MG63 (cell line): ENCODE measurements around the gene ADAD1. TPM values are rescaled to one million over a fixed set of nuclear protein-coding genes. Genes with fewer than 3 reads are reported as not detected.
"Not testable (repeated sequence)": the region's sequence is repeated elsewhere in the genome, so short reads cannot be mapped to it uniquely, and the experiment has no call there.

Source experiments
- DNase-seq: peaks from one replicate; pipeline ENCODE4 v3.0.0-alpha.2; 2020
- H3K27me3 ChIP-seq: fragments of 250-450 bp; sonication (Bioruptor Pico); 2 replicates; pipeline ENCODE4 v1.5.1; 2020; ENCODE audit warnings: mild to moderate bottlenecking, moderate library complexity
- H3K36me3 ChIP-seq: fragments of 250-450 bp; sonication (Bioruptor Pico); 2 replicates; pipeline ENCODE4 v1.5.1; 2020; ENCODE audit warnings: mild to moderate bottlenecking, moderate library complexity
- H3K4me3 ChIP-seq: fragments of 250-450 bp; sonication (Bioruptor Pico); 2 replicates; pipeline ENCODE4 v1.5.1; 2020; ENCODE audit warnings: mild to moderate bottlenecking, moderate library complexity
- H3K9me3 ChIP-seq: fragments of 250-450 bp; sonication (Bioruptor Pico); 2 replicates; pipeline ENCODE4 v1.5.1; 2020; ENCODE audit warnings: mild to moderate bottlenecking, moderate library complexity
- total RNA-seq: library from RNA; depleted of rRNA; stranded (reverse); fragments of >200 nt; shearing (Covaris generic); gene quantifications from 2 replicates; pipeline ENCODE4 v1.2.3, GENCODE V29; 2014; ENCODE audit warnings: low replicate concordance; rRNA removed

Gene ADAD1
- total RNA-seq = not detected in 2 replicates

- H3K4me3 ChIP-seq = no peak within 1 kb of the TSS
- no peaks in the 10 kb centered on the region for H3K9me3 ChIP-seq
- H3K27me3 ChIP-seq = peaks cover 2% of the 10 kb centered on the region; the same call in 1 of the 2 replicates
- H3K36me3 ChIP-seq = no peaks in the 10 kb centered on the region
- no peak for DNase-seq
Measured at GRCh38 chr4:122378711-122379110, at the start of gene ADAD1. Gene ADAD1, plus strand, starts transcription at chr4:122379011. Its CDS starts 1,059 bp downstream, at chr4:122380070.

- Histone ChIP-seq H3K27me3 (no peaks in the 10 kb centered on the region), H3K9me3 (no peaks in the 10 kb centered on the region), H3K4me3 (no peak overlapping the region), H3K36me3 (peaks cover 12% of the 10 kb centered on the region)
- no peak for DNase-seq
Measured at GRCh38 chr4:122329876-122330565, 48.8 kb upstream of the ADAD1 start.

GRCh38 chr4:122331195-122331594, 47.6 kb upstream of the ADAD1 start:
- H3K9me3 ChIP-seq = no peaks in the 10 kb centered on the region
- DNase-seq = no peak
- peaks cover 17% of the 10 kb centered on the region for H3K36me3 ChIP-seq
- no peak overlapping the region for H3K4me3 ChIP-seq
- no peaks in the 10 kb centered on the region for H3K27me3 ChIP-seq

DNA sequence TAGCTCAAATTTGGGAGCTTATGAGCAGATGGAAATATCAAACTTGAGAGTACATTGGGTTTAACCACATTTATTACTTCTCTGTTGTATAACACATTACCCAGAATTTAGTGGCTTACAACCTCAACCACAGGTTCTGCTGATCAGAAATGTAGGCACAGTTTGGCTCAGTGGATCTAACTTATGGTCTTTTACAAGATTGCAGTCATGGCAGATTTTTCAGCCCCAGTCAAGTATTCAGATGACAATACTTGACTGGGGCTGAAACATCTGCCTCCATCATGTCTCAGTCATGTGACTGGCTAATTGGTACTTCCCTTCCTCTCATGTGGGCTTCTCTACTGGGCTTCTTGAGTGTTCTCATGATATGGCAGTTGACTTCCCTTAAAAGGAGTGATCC, 44.0 kb upstream of the ADAD1 start:
- Histone ChIP-seq H3K4me3 (no peak overlapping the region), H3K36me3 (peaks cover 20% of the 10 kb centered on the region), H3K27me3 (no peaks in the 10 kb centered on the region), H3K9me3 (no peaks in the 10 kb centered on the region)
- no peak for DNase-seq

- H3K27me3 ChIP-seq = no peaks in the 10 kb centered on the region
- no peaks in the 10 kb centered on the region; the same call in 1 of the 2 replicates for H3K36me3 ChIP-seq
- no peak overlapping the region for H3K4me3 ChIP-seq
- no peaks in the 10 kb centered on the region for H3K9me3 ChIP-seq
- peak; percentile 41 for DNase-seq
Measured at GRCh38 chr4:122341886-122342285, 36.9 kb upstream of the ADAD1 start.

DNA sequence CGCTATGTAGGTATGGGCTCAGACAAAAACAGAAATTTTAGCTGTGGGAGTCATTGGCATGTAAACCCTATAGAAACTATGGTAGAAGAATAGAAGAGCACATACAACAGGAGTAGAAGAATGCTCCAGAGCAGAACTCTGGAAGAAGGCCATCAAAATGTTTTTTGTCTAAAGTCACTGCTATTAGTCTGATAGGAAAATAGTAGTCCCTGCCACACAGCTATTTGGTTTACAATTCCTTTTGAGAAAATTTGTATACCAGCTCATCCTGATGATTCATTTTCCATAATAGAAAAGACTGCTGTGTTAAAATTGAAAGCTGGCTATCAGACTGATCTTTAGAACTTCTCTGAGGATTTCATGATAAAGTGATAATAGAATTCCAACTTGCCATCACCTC, 32.8 kb upstream of the ADAD1 start:
- Histone ChIP-seq H3K9me3 (no peaks in the 10 kb centered on the region), H3K4me3 (no peak overlapping the region), H3K36me3 (peaks cover 2% of the 10 kb centered on the region; the same call in 1 of the 2 replicates), H3K27me3 (no peaks in the 10 kb centered on the region)
- no peak for DNase-seq

GRCh38 chr4:122346503-122346902, 32.3 kb upstream of the ADAD1 start:
- Histone ChIP-seq H3K27me3 (no peaks in the 10 kb centered on the region), H3K9me3 (no peaks in the 10 kb centered on the region), H3K4me3 (no peak overlapping the region), H3K36me3 (peaks cover 2% of the 10 kb centered on the region; the same call in 1 of the 2 replicates)
- DNase-seq = no peak

- DNase-seq = no peak
- Histone ChIP-seq H3K9me3 (no peaks in the 10 kb centered on the region), H3K36me3 (peaks cover 5% of the 10 kb centered on the region; the same call in 1 of the 2 replicates), H3K27me3 (no peaks in the 10 kb centered on the region), H3K4me3 (no peak overlapping the region)
Measured at GRCh38 chr4:122356317-122356808, 22.4 kb upstream of the ADAD1 start.

DNA sequence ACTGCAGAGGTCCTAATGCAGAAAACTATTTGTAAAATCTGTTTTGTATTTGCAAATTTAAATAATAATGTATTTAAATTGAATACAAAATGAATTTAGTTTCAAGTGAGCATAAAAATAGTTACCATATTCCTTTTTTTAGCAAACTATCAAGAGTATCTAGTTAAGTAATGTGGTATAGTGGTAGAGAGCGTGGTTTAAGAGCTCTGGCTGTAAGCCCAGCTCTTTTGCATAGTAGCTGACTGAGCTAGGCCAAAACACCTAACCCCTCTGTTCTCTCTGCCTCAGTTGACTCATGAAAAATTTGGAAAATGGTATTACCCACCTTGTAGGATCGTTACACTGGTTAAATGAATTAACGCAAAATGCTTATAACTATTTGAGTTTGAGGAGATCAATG, 18.1 kb upstream of the ADAD1 start:
- no peak for DNase-seq
- no peaks in the 10 kb centered on the region for H3K27me3 ChIP-seq
- H3K9me3 ChIP-seq = no peaks in the 10 kb centered on the region
- H3K4me3 ChIP-seq = no peak overlapping the region
- peaks cover 5% of the 10 kb centered on the region; the same call in 1 of the 2 replicates for H3K36me3 ChIP-seq

DNA sequence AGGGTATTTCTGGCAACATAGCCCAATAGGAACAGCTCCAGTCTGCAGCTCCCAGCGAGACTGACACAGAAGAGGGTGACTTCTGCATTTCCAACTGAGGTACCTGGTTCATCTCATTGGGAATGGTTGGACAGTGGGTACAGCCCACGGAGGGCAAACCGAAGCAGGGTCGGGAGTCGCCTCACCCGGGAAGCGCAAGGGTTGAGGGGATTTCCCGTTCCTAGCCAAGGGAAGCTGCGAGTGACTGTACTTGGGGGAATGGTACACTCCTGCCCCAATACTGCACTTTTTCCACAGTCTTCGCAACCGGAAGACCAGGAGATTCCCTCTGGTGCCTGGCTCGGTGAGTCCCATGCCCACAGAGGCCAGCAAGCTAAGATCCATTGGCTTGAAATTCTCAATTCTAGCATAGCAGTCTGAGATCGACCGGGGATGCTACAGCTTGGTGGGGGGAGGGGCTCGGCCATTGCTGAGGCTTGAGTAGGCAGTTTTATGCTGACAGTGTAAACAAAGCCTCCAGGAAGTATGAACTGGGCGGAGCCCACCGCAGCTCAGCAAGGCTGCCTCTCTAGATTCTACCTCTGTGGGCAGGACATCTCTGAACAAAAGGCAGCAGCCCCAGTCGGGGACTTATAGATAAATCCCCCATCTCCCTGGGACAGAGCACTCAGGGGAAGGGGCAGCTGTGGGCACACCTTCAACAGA, 14.0 kb upstream of the ADAD1 start:
- peaks cover 3% of the 10 kb centered on the region; the same call in 1 of the 2 replicates for H3K36me3 ChIP-seq
- no peak for DNase-seq
- H3K27me3 ChIP-seq = no peaks in the 10 kb centered on the region
- no peak overlapping the region for H3K4me3 ChIP-seq
- H3K9me3 ChIP-seq = no peaks in the 10 kb centered on the region

DNA sequence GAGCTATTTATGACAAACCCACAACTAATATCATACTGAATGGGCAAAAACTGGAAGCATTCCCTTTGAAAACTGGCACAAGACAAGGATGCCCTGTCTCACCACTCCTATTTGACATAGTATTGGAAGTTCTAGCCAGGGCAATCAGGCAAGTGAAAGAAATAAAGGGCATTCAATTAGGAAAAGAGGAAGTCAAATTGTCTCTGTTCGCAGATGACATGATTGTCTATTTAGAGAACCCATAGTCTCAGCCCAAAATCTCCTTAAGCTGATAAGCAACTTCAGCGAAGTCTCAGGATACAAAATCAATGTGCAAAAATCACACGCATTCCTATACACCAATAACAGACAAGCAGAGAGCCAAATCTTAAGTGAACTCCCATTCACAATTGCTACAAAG, 10.0 kb upstream of the ADAD1 start:
- not testable (repeated sequence) for H3K4me3 ChIP-seq, H3K9me3 ChIP-seq, H3K36me3 ChIP-seq, H3K27me3 ChIP-seq, DNase-seq

DNA sequence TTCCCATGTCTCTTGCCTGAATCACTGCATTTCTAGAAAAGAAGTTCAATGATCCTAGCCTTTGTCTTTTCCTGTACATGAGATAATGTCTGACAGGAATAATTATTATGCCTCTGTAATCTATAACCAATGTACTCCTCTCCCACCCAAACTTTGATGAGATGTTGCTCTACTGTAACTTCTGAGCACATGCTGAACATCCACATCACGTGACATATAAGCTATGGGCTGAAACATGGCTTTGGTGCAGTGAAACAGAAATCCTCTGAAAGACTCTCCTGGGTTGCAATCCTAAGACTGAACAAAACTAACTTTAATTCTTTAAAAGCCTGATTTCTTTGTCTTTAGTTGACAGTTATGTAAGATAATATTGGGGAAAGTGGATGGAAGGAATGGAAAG, 1.5 kb upstream of the ADAD1 start:
- DNase-seq = no peak

DNA sequence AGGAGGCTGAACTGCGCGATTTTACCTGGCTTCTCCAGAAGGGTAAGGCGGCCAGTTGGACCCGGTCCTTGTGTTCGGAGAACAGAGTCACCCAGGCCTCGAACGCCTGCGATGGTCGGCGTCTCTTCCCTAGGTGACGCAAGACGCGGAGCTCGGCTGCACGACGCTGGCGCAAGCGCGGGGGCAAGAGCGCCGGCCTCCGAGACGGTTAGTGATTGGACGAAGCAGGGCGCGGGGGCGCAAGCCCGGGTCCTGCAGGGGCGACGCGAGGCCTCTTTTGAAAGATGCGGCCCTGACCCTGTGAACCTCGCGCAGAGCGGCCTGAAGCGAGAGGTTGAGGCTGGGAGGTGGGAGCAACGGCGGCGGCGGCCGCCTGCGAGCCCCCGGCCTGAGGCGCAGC, 428 bp downstream of the ADAD1 start:
- DNase-seq = no peak
- no peak overlapping the region for H3K4me3 ChIP-seq
- peaks cover 2% of the 10 kb centered on the region; the same call in 1 of the 2 replicates for H3K27me3 ChIP-seq
- H3K9me3 ChIP-seq = no peaks in the 10 kb centered on the region
- no peaks in the 10 kb centered on the region for H3K36me3 ChIP-seq

More for the DNA sequence above, 1.5 kb upstream of the ADAD1 start:
- H3K36me3 ChIP-seq = no peaks in the 10 kb centered on the region
- H3K27me3 ChIP-seq = peaks cover 2% of the 10 kb centered on the region; the same call in 1 of the 2 replicates
- no peaks in the 10 kb centered on the region for H3K9me3 ChIP-seq
- H3K4me3 ChIP-seq = no peak overlapping the region

- H3K36me3 ChIP-seq = no peaks in the 10 kb centered on the region
- no peak overlapping the region for H3K4me3 ChIP-seq
- DNase-seq = no peak
- no peaks in the 10 kb centered on the region for H3K27me3 ChIP-seq
- no peaks in the 10 kb centered on the region; the same call in 1 of the 2 replicates for H3K9me3 ChIP-seq
Measured at GRCh38 chr4:122383341-122383740, 4.5 kb downstream of the ADAD1 start.

- H3K27me3 ChIP-seq = no peaks in the 10 kb centered on the region
- H3K9me3 ChIP-seq = no peaks in the 10 kb centered on the region; the same call in 1 of the 2 replicates
Measured at GRCh38 chr4:122384245-122384644, 5.4 kb downstream of the ADAD1 start.

GRCh38 chr4:122393276-122393675, 14.5 kb downstream of the ADAD1 start:
- no peaks in the 10 kb centered on the region; the same call in 1 of the 2 replicates for H3K9me3 ChIP-seq
- DNase-seq = no peak
- H3K4me3 ChIP-seq = no peak overlapping the region
- H3K27me3 ChIP-seq = no peaks in the 10 kb centered on the region
- H3K36me3 ChIP-seq = no peaks in the 10 kb centered on the region

More at GRCh38 chr4:122384245-122384644, 5.4 kb downstream of the ADAD1 start:
- no peak for DNase-seq
- no peaks in the 10 kb centered on the region for H3K36me3 ChIP-seq
- no peak overlapping the region for H3K4me3 ChIP-seq

- no peaks in the 10 kb centered on the region for H3K36me3 ChIP-seq
- DNase-seq = no peak
Measured at GRCh38 chr4:122403861-122404260, 25.1 kb downstream of the ADAD1 start.

More at GRCh38 chr4:122403861-122404260, 25.1 kb downstream of the ADAD1 start:
- Histone ChIP-seq H3K9me3 (no peaks in the 10 kb centered on the region), H3K27me3 (peaks cover 2% of the 10 kb centered on the region; the same call in 1 of the 2 replicates), H3K4me3 (no peak overlapping the region)
